AG04450 (cell line): ENCODE measurements around the gene TTC17. TPM values are rescaled to one million over a fixed set of nuclear protein-coding genes. Genes with fewer than 3 reads are reported as not detected.
"Not testable (repeated sequence)": the region's sequence is repeated elsewhere in the genome, so short reads cannot be mapped to it uniquely, and the experiment has no call there.

ENCODE experiments used
- CTCF ChIA-PET: fragments of 300-600, 350-600 bp; formaldehyde crosslinking; extraction: SDS; loops from one replicate; lab custom pipeline; 2022; ENCODE audit warnings: antibody characterized with exemption, inconsistent platforms; lab: Charles Lee
- POLR2A ChIA-PET: fragments of 350-600 bp; formaldehyde crosslinking; extraction: SDS; loops from one replicate; lab custom pipeline; 2021; ENCODE audit warnings: antibody characterized with exemption, inconsistent platforms; lab: Yijun Ruan, JAX
- DNase-seq: peaks from one replicate; pipeline ENCODE4 v3.0.0-alpha.2; 2011; ENCODE audit warnings: low read depth, low spot score
- H3K27ac ChIP-seq: one replicate; pipeline ENCODE4 v1.5.1; 2012; ENCODE audit warnings: low read depth, low read length, control low read depth
- H3K27me3 ChIP-seq: one replicate; pipeline ENCODE4 v1.6.0; 2012; ENCODE audit warnings: low read length; ENCODE audit not compliant: control insufficient read depth, insufficient read depth
- H3K4me3 ChIP-seq: 2 replicates; pipeline ENCODE4 v1.5.1; 2011; ENCODE audit warnings: mild to moderate bottlenecking, low read depth, low read length, control low read depth
- H3K9me3 ChIP-seq: 2 replicates; pipeline ENCODE4 v1.5.1; 2012; ENCODE audit warnings: low read length; ENCODE audit not compliant: control insufficient read depth, insufficient read depth
- polyA plus RNA-seq: library from polyadenylated mRNA; depleted of rRNA; stranded (reverse); fragments of >200 nt; gene quantifications from 2 replicates; pipeline ENCODE4 v1.2.3, GENCODE V29; 2011
- TF ChIP-seq, protein P1 (sequence below): IDR thresholded peaks from 2 replicates; pipeline ENCODE4 v1.5.1; 2011; ENCODE audit warnings: low read depth, low read length, control low read depth, inconsistent platforms

TTC17 gene
- polyA plus RNA-seq, 1 experiment, result 111 TPM

- TF ChIP-seq, protein P1, sequence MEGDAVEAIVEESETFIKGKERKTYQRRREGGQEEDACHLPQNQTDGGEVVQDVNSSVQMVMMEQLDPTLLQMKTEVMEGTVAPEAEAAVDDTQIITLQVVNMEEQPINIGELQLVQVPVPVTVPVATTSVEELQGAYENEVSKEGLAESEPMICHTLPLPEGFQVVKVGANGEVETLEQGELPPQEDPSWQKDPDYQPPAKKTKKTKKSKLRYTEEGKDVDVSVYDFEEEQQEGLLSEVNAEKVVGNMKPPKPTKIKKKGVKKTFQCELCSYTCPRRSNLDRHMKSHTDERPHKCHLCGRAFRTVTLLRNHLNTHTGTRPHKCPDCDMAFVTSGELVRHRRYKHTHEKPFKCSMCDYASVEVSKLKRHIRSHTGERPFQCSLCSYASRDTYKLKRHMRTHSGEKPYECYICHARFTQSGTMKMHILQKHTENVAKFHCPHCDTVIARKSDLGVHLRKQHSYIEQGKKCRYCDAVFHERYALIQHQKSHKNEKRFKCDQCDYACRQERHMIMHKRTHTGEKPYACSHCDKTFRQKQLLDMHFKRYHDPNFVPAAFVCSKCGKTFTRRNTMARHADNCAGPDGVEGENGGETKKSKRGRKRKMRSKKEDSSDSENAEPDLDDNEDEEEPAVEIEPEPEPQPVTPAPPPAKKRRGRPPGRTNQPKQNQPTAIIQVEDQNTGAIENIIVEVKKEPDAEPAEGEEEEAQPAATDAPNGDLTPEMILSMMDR, result no peak
- ChIA-PET CTCF (no interaction called here), POLR2A (no interaction called here)
- no peak overlapping the region for H3K4me3 ChIP-seq
- no peaks in the 10 kb centered on the region for H3K9me3 ChIP-seq
- no peak for DNase-seq
- no peak overlapping the region for H3K27ac ChIP-seq
- no peaks in the 10 kb centered on the region for H3K27me3 ChIP-seq
These were observed 35.1 kb downstream of the TTC17 start for GRCh38 chr11:43393765-43394355.

DNA sequence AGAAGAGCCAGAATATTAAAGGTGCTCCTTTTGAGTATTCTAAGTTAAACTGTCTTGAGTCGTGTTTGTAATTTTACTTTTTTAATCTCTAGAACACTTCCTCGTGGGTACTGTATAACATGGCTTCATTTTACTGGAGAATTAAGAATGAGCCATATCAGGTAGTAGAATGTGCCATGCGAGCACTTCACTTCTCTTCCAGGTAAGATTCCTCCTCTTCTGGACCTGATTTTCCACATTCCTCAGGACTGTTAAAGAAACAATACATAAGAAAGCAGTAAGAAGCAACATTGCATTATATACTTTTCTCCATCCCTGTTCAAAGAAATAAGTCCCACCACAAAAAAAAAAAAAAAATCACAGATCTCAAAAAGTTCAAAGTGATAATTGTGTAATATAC, 37.9 kb downstream of the TTC17 start:
- no peak overlapping the region for H3K4me3 ChIP-seq
- no peaks in the 10 kb centered on the region for H3K27me3 ChIP-seq
- ChIA-PET POLR2A (no interaction called here), CTCF (interaction anchor here (1.4 kb wide), 1 partner anchor 23 kb away, joined by 4 read pairs; no protein-coding TSS in a partner anchor)
- TF ChIP-seq, protein P1, result no peak
- DNase-seq, result no peak
- H3K9me3 ChIP-seq, result no peaks in the 10 kb centered on the region
- no peak overlapping the region for H3K27ac ChIP-seq

DNA sequence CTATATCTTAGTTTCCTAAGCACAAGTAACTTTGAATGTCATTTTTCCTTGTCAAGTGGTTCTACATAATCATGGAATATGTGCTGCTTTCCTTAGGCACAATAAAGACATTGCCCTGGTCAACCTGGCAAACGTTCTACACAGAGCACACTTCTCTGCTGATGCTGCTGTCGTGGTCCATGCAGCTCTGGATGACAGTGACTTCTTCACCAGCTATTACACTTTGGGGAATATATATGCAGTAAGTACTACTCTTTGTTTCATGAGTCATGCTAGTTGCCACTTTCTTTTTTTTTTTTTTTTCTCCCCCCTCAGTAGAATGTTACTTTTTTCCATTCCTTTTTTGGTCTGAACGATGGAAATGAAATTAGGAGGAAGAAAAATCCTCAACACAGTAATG, 38.5 kb downstream of the TTC17 start:
- Histone ChIP-seq H3K4me3 (no peak overlapping the region), H3K27me3 (no peaks in the 10 kb centered on the region), H3K9me3 (no peaks in the 10 kb centered on the region), H3K27ac (no peak overlapping the region)
- POLR2A ChIA-PET, result no interaction called here
- TF ChIP-seq, protein P1, result no peak
- CTCF ChIA-PET, result interaction anchor here (1.4 kb wide), 1 partner anchor 22 kb away, joined by 4 read pairs; no protein-coding TSS in a partner anchor
- DNase-seq, result no peak

- TF ChIP-seq, protein P1, result no peak
- POLR2A ChIA-PET, result no interaction called here
- H3K27me3 ChIP-seq, result no peaks in the 10 kb centered on the region
- CTCF ChIA-PET, result interaction anchor here (0.8 to 1.3 kb wide), 3 partner anchors 19 to 89 kb away, joined by 3 to 6 read pairs (median 4); partner anchors contain the start of gene API5
- H3K27ac ChIP-seq, result no peak overlapping the region
- no peaks in the 10 kb centered on the region for H3K9me3 ChIP-seq
- no peak for DNase-seq
- no peak overlapping the region for H3K4me3 ChIP-seq
These were observed 41.4 kb downstream of the TTC17 start for GRCh38 chr11:43399983-43400630.

GRCh38 chr11:43401252-43401651, 42.5 kb downstream of the TTC17 start:
- no peak overlapping the region for H3K4me3 ChIP-seq
- no peak for DNase-seq
- TF ChIP-seq, protein P1, result no peak
- H3K9me3 ChIP-seq, result no peaks in the 10 kb centered on the region
- ChIA-PET POLR2A (no interaction called here), CTCF (interaction anchor here (1.3 kb wide), 1 partner anchor 90 kb away, joined by 6 read pairs; the partner anchor contains the start of gene API5)
- H3K27ac ChIP-seq, result no peak overlapping the region
- H3K27me3 ChIP-seq, result no peaks in the 10 kb centered on the region

GRCh38 chr11:43401811-43402210, 43.1 kb downstream of the TTC17 start:
- CTCF ChIA-PET, result interaction anchor here (1.4 kb wide), 1 partner anchor 17 kb away, joined by 3 read pairs; no protein-coding TSS in a partner anchor
- H3K27me3 ChIP-seq, DNase-seq, POLR2A ChIA-PET, H3K27ac ChIP-seq, H3K4me3 ChIP-seq, H3K9me3 ChIP-seq: not testable (repeated sequence)
